HG03571 (cell line): Measurements from ENCODE around the gene FOXD2.
"Not testable (repeated sequence)": the region's sequence is repeated elsewhere in the genome, so short reads cannot be mapped to it uniquely, and the experiment has no call there.

Source experiments
- ATAC-seq: cut with Tn5 transposase; IDR thresholded peaks from one replicate; pipeline ENCODE4 v1.9.1; 2021; ENCODE audit not compliant: unreplicated experiment

The FOXD2 gene

DNA sequence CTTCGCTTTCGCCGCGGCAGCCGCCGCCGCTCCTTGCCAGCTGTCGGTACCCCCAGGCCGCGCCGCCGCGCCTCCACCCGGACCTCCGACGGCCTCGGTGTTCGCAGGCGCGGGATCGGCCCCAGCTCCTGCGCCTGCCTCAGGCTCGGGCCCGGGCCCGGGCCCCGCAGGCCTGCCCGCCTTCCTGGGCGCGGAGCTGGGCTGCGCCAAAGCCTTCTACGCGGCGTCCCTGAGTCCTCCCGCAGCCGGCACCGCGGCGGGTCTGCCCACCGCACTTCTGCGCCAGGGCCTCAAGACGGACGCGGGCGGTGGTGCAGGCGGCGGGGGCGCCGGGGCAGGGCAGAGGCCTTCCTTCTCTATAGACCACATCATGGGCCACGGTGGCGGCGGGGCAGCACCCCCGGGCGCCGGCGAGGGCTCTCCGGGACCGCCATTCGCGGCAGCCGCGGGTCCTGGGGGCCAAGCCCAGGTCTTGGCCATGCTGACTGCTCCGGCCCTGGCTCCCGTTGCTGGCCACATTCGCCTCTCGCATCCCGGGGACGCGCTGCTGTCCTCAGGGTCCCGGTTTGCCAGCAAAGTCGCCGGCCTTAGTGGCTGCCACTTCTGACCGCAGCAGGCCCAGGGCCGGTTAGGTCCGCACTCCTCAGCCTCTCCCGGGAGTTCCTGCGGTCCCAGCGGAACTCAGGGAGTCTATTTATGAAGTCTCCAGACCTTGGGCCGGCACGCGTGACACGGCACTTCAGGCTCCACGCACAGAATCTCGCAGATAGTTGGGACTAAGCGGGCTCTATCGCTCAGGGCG lies 1.4 kb downstream of the FOXD2 start:
- no peak for ATAC-seq

GRCh38 chr1:47439819-47440598 lies 2.2 kb downstream of the FOXD2 start:
- ATAC-seq = no peak

DNA sequence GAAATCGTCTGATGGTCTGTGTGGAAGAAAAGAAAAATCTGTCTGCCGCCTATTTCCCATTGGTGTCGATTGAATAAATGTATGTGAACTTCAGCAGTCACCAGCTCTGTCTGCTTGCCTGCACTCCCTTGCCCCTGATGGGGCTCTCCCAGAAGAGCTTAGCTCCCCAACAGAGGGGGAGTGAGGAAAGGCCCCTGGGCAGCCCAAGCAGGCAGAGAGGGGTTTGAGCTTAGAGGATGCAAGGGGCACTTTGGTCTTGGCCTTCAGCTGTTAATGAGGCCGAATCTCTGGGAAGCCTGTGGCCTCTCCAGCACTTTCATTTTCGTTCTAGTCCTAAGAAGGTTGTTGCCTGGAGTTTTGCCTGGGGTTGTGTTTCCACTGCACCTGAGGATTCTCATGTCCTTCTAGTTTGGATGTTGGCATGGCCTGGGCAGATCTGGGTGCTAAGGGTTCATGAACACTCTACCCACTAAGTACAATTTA lies 2.8 kb downstream of the FOXD2 start:
- ATAC-seq = no peak

DNA sequence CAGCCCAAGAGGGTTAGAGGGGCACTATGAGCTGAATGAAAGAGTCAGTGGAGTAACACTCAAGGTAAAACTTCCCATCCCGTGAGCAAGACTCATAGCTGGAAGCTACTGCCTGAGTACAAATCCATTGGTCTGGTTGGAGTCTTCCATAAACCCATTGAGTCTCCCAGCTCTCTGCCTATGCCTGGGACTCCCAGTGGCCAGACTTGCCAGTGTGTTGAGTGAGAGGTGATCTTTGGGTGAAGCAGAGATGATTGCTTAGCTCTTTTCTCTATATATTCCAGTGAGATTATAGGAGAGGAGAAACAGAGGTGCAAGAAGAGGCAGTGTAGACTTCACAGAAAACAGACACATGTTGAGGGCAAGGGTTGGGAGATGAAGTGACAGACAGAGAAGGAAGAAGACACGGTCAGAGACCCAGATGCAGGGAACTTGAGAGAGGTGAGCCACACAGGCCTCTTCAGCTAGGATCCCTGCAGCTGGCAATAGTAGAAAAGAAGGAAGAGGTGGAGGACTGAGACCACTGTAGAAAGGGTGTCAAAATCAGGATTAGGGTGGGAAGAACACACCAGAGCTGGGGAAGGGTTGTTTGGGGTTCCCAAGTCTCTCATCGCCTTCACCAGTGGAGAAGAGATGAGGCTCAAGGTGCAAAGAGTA lies 3.7 kb downstream of the FOXD2 start:
- no peak for ATAC-seq

DNA sequence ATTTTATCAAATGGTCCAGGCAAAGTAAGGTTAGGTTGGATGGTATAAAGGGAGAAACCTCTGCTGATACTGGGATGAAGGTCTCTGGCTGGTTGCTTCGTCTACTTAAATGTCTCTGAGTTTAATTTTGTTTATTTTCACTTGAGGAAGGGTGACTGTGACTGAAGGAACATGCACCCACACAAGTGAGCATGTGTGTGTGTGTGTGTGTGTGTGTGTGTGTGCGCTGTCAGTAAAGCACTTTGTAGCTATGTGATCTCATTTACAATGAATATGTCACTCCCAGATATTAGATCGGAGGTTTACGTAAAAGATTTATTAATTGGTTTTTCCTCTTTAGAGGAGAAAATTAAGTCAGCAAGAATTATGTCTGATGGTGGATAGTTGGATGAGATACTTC lies 4.4 kb downstream of the FOXD2 start:
- ATAC-seq = no peak

GRCh38 chr1:47442842-47443529 lies 5.1 kb downstream of the FOXD2 start:
- no peak for ATAC-seq

DNA sequence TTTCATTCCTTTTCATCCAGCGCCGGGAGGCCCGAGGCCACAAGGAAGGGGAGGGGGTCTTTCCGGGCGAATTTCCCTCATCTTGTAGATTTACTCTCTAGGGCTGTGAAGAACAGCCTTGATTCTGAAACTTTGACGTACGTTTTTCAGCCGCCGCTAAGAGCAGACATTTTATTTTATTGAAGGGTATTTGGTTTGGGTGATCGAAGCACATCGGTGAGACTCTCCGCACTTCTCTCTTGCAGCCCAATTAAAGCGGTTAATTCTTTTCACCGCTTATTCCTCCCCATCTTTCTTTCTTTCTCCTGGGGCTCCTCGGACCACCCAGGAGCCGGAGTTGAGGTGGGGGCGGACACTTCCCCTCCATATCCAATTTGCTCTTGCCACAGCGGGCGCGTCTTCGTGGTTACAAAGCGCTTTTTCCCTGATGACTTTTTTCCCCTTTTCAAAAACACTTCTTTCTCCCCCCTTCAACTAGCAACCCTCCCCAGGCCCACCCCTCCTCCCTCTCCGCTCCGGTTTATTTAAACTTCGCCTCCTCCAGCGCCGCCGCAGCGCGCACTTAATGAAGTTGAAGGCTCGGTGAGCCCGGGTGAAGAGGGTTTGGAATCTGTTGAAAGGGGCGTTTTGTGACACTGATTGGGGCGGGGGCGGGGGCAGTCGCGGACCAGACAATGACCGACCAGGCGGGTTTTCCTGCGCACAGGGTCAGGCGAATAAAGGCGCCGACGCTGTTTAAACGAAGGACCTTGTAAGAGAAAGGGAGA lies 5.9 kb downstream of the FOXD2 start:
- no peak for ATAC-seq

- ATAC-seq = no peak
Observed at GRCh38 chr1:47444297-47444561, 6.4 kb downstream of the FOXD2 start.

DNA sequence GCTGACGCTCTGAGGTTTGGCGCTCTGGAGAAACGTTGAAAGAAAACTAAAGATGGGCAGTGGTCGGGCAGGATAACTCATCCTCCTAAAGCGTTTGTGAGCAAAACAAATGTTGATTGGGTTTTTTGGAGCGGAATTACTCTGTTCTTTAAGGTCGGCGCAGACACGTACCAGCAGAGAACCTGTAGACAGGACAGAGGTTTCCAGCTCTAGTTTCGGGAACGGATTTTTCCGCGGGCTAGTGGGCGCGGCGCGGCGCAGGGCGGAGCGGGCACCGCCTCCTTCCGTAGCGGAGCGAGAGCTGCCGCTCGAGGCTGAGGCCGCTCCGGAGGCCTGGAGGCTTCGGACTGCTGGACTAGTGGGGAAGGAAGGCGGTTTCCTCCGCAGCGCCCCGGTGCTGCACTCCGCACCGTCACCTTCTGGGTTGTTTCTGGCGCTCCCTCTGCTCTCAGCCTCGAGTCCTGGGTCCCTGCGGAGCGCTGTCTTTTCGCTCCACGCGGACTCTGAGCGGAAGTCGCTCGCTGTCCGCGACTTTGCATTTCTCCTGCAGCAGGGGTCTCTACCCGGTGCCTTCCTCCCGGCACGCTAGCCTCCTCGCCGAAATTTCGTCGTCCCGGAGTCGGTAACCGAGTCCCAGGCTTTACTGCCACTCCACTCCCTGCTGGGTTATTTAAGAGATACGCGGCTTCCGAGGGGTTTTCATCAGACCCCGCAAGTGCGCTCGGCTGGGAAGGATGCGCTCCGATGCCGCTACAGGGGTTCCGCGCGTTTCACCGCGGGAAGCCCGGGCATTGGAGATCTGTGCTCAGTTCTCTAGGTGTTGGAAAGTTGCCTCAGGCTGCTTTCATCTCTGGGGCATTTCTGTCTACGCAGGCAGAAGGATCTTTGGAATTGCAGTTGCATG lies 7.0 kb downstream of the FOXD2 start:
- no peak for ATAC-seq

GRCh38 chr1:47445823-47446550 lies 8.1 kb downstream of the FOXD2 start:
- no peak for ATAC-seq

DNA sequence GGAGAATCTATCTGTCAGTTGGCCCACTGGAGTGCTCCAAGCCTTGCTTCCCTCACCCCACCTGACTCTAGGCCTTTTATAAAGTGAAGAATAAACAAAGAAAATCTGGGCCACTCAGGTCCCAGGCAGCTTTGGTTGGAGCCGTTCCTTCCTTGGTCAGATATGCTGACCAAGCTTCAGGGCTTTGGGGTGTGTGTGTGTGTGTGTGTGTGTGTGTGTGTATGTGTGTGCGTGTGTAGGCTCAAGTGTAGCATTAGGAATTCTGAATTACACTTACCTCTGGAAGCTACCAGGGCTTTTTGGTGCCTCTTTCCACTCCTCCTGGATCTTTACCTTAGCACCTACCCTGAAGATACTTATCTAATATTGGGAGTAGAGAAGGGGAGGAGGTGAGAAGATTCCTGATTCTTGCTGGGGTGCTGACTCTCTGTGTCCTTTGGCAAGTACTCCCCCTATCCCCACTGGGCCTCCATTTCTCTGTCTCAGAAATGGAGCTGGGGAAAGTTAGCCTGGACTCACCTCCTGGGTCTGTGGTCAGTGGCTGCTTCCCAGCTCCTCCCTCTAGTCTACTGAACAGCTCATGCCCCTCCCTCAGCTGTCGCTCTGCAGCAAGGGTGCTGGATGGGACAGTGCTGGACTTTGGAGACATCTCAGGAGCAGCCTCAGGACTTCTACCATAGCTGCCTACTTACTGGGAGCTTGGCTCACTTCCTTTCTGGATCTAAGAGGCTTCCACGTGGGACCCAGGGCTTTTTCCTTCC lies 10.8 kb downstream of the FOXD2 start:
- ATAC-seq = no peak

DNA sequence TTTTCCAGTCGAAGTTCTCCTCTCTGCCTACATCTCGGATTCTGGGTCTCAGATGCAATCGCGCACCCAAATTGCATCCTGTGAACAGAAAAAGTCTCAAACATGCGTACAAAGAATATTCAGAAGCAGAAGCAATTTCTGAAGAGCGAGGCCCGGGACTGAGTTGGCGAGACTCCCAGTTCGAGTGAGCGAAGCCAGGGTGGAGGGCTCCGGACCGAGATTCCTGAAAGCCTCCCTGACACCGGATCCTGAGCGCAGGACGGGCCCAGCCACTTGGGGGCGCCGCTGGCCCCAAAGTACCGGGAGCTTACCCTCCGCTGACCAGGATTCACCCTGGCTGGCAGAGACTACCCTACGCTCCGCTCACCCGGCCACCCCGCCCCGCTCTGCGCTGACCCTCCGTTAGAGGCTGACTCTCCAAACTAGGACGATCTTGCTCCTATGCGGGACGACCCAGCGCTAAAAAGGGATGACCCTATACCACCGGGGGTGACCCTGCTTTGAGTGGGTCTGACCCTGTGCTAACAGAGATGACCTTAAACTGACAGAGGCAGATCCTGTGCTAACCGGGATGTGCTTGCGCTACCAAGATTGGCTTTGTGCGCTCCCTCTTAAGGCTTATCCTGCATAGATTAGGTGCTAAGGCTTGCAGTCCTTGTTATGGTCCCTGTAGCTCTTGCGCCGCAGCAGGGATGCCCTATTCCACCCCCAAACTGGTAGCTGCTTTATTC lies 12.1 kb downstream of the FOXD2 start:
- no peak for ATAC-seq

GRCh38 chr1:47450606-47451005 lies 12.8 kb downstream of the FOXD2 start:
- ATAC-seq = no peak

DNA sequence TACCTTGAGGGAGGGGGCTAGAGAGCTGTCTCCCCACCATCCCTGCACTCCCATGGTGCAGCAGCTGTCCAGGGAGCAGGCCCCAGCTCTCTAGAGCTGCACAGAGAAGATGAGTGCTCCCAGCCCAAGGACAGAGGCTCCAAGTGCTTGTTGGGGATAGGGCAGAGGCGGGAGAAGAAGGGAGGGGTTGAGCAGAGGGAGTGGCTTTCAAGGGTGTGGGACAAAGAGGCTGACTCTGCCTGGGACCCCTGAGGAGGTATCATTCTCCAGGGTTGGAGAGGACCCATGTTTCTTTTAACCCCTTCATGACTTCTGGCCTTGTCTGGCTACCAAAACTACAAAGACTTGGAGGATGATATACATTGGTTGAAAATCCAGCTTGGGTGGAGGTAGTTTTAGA lies 14.6 kb downstream of the FOXD2 start:
- no peak for ATAC-seq

DNA sequence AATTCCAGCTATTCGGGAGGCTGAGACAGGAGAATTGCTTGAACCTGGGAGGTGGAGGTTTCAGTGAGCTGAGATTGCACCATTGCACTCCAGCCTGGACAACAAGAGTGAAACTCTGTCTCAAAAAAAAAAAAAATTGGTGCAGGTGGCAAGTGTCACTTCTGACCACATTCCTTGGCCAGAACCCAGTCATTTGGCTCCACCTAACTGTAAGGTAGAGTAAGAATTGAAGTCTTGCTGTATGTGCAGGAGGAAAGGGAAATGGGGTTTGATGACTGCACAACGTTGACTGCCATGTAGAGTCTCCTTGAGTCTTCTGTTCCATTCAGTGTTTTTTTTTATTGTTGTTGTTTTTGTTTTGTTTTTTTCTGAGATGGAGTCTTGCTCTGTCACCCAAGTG lies 16.1 kb downstream of the FOXD2 start:
- not testable (repeated sequence) for ATAC-seq

GRCh38 chr1:47456250-47456649 lies 18.4 kb downstream of the FOXD2 start:
- no peak for ATAC-seq

DNA sequence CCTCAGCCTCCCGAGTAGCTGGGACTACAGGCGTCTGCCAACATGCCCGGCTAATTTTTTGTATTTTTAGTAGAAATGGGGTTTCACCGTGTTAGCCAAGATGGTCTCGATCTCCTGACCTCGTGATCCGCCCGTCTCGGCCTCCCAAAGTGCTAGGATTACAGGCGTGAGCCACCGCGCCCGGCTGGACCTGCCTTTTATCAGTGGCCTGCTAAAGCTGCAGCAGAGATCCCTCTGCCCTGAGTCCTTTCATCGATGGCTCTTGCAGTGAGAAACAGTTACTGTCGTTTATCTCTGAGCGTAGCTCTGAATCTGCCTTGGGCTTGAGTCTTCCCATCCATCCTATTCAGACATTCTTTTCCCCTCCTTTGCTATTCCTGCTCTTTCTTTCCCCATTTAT lies 19.7 kb downstream of the FOXD2 start:
- not testable (repeated sequence) for ATAC-seq
